ENCODE measurements around the gene ERC2.
"Not testable (repeated sequence)": the region's sequence is repeated elsewhere in the genome, so short reads cannot be mapped to it uniquely, and the experiment has no call there.

ERC2 gene

GRCh38 chr3:55842204-55842603 is 626.1 kb downstream of the ERC2 start:
- no peaks in the 10 kb centered on the region for H3K9me3 ChIP-seq (ENCODE audit: control insufficient read depth, low read length)
- no peak overlapping the region for H3K4me2 ChIP-seq (ENCODE audit: low read length)
- H3K4me3 ChIP-seq (ENCODE audit: low read depth, low read length), result no peak overlapping the region
- no peak overlapping the region for H3K9ac ChIP-seq
- H2AFZ ChIP-seq, result no peak overlapping the region
- H3K4me1 ChIP-seq, result no peaks in the 10 kb centered on the region
- H3K36me3 ChIP-seq (ENCODE audit: control insufficient read depth, insufficient read depth, low read length), result no peaks in the 10 kb centered on the region
- no peak overlapping the region for H3K27ac ChIP-seq
- no peaks in the 10 kb centered on the region for H3K27me3 ChIP-seq (ENCODE audit: control insufficient read depth, insufficient read depth, low read length)
- no peaks in the 10 kb centered on the region for H3K79me2 ChIP-seq
- TF ChIP-seq CTCF (IDR thresholded peaks at IDR 0.05), result no peak

GRCh38 chr3:55831876-55832275 is 636.4 kb downstream of the ERC2 start:
- H3K79me2 ChIP-seq; H3K27ac ChIP-seq; H3K36me3 ChIP-seq (ENCODE audit: control insufficient read depth, insufficient read depth, low read length): not testable (repeated sequence)

GRCh38 chr3:55828712-55829111 is 639.6 kb downstream of the ERC2 start:
- no peak overlapping the region for H3K9ac ChIP-seq
- H2AFZ ChIP-seq, result no peak overlapping the region
- no peaks in the 10 kb centered on the region for H3K4me1 ChIP-seq
- no peak overlapping the region for H3K4me3 ChIP-seq (ENCODE audit: low read depth, low read length)
- no peak overlapping the region for H3K27ac ChIP-seq
- no peak for TF ChIP-seq CTCF (IDR thresholded peaks at IDR 0.05)
- no peaks in the 10 kb centered on the region for H3K27me3 ChIP-seq (ENCODE audit: control insufficient read depth, insufficient read depth, low read length)
- H3K4me2 ChIP-seq (ENCODE audit: low read length), result no peak overlapping the region
- no peaks in the 10 kb centered on the region for H3K9me3 ChIP-seq (ENCODE audit: control insufficient read depth, low read length)
- no peaks in the 10 kb centered on the region for H3K36me3 ChIP-seq (ENCODE audit: control insufficient read depth, insufficient read depth, low read length)
- no peaks in the 10 kb centered on the region for H3K79me2 ChIP-seq

More at GRCh38 chr3:55831876-55832275, 636.4 kb downstream of the ERC2 start:
- not testable (repeated sequence) for H3K9ac ChIP-seq; H3K4me2 ChIP-seq (ENCODE audit: low read length); H3K4me3 ChIP-seq (ENCODE audit: low read depth, low read length); H3K27me3 ChIP-seq (ENCODE audit: control insufficient read depth, insufficient read depth, low read length); H3K4me1 ChIP-seq; H3K9me3 ChIP-seq (ENCODE audit: control insufficient read depth, low read length); H2AFZ ChIP-seq

GRCh38 chr3:55827786-55828185 is 640.5 kb downstream of the ERC2 start:
- Histone ChIP-seq H3K4me2 (ENCODE audit: low read length) (no peak overlapping the region), H3K79me2 (no peaks in the 10 kb centered on the region), H3K4me1 (no peaks in the 10 kb centered on the region), H3K9ac (no peak overlapping the region), H3K4me3 (ENCODE audit: low read depth, low read length) (no peak overlapping the region), H3K27ac (no peak overlapping the region), H3K27me3 (ENCODE audit: control insufficient read depth, insufficient read depth, low read length) (no peaks in the 10 kb centered on the region), H3K9me3 (ENCODE audit: control insufficient read depth, low read length) (no peaks in the 10 kb centered on the region), H3K36me3 (ENCODE audit: control insufficient read depth, insufficient read depth, low read length) (no peaks in the 10 kb centered on the region), H2AFZ (no peak overlapping the region)
- TF ChIP-seq CTCF (IDR thresholded peaks at IDR 0.05), result no peak

GRCh38 chr3:55826731-55827496 is 641.4 kb downstream of the ERC2 start:
- Histone ChIP-seq H3K9ac (no peak overlapping the region), H3K79me2 (no peaks in the 10 kb centered on the region), H3K27me3 (ENCODE audit: control insufficient read depth, insufficient read depth, low read length) (no peaks in the 10 kb centered on the region), H3K4me2 (ENCODE audit: low read length) (no peak overlapping the region), H3K36me3 (ENCODE audit: control insufficient read depth, insufficient read depth, low read length) (no peaks in the 10 kb centered on the region), H3K9me3 (ENCODE audit: control insufficient read depth, low read length) (no peaks in the 10 kb centered on the region), H2AFZ (no peak overlapping the region), H3K27ac (no peak overlapping the region), H3K4me1 (no peaks in the 10 kb centered on the region), H3K4me3 (ENCODE audit: low read depth, low read length) (no peak overlapping the region)
- no peak for TF ChIP-seq CTCF (IDR thresholded peaks at IDR 0.05)
